Measurements from ENCODE around the gene NEK3. TPM values are rescaled to one million over a fixed set of nuclear protein-coding genes. Genes with fewer than 3 reads are reported as not detected.
A peak's percentile ranks its signal among the peaks of the same experiment; 100 is the strongest.
"Not testable (repeated sequence)": the region's sequence is repeated elsewhere in the genome, so short reads cannot be mapped to it uniquely, and the experiment has no call there.

The NEK3 gene
- polyA plus RNA-seq, 2 donors, result 4.6 to 8.7 TPM

DNA sequence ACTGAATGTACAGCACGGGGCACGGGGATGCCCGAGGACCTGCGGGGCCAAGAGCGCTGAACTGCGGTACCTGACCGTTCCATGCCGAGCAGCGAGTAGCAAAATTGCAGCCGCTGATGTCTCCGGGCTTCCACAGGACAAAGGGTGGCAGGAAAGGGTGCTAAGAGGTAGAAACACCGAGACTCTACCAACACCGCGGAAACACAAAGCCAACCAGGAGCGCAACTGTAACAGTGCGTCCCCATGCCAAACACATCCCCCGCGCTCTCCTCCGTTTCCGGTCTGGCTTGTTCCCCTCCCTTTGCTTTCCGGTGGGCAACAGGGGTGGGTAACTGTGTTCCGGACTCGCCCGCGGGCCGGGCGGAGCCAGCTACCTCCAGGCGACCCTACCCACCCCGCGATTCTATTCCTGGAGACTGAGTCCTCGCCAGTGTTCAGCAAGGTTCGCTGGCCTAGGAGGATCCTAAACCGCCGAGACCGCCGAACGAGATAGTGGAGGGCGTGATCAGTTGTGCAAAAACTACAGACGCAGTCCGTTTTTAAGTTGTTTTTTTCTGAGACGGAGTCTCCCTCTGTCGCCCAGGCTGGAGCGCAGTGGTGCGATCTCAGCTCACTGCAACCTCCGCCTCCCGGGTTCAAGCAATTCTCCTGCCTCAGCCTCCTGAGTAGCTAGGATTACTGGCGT is 34.9 kb upstream of the NEK3 start:
- H3K27me3 ChIP-seq (ENCODE audit: control insufficient read depth in 1 of 2, insufficient read depth in 2 of 2, low read length in 2 of 2), result no peaks in the 10 kb centered on the region
- 1% methylated on average over 47 of the region's 47 CpGs for WGBS, 2 donors
- peak overlapping the region; percentile 85 to 91 for H3K27ac ChIP-seq (ENCODE audit: low read depth in 2 of 2, low read length in 1 of 2)
- no peaks in the 10 kb centered on the region for H3K4me1 ChIP-seq (ENCODE audit: control insufficient read depth in 2 of 2, insufficient read depth in 2 of 2, low read length in 1 of 2)
- no peaks in the 10 kb centered on the region for H3K9me3 ChIP-seq (ENCODE audit: control insufficient read depth in 2 of 2, insufficient read depth in 1 of 2, low read depth in 1 of 2, low read length in 1 of 2)
- H3K4me3 ChIP-seq (ENCODE audit: low read depth in 1 of 2, low read length in 2 of 2), result peak overlapping the region; percentile 68 to 93
- H3K36me3 ChIP-seq (ENCODE audit: control insufficient read depth in 2 of 2, insufficient read depth in 2 of 2, low read length in 1 of 2), result no peaks in the 10 kb centered on the region

DNA sequence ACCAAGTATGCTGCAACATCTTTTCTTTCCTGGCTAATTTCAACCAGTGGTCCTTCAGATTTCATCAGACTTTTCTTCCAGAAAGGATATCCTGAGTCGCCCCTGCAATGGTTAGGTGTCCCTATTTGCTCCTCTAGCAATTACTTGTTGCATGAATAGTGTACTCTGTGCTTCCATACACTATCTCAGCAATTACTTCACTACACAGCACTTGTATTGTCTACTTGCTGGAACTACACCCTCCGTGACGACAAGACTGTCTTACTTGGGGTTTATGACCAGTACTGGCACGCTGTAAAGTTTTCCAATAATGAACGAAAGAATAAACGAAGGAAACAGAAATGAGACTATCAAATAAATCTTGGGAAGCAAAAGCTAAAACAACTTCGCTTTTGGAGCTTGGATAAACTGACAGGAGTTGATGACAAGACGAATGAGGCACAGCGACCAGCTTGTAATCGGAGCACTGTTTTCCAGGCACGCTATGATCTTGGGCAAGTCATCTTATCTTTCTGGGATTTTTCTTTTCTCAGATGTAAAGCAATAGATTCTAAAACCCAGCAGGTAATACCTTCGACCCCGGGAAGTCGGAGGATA is 34.3 kb upstream of the NEK3 start:
- not testable (repeated sequence) for H3K36me3 ChIP-seq (ENCODE audit: control insufficient read depth in 2 of 2, insufficient read depth in 2 of 2, low read length in 1 of 2); H3K9me3 ChIP-seq (ENCODE audit: control insufficient read depth in 2 of 2, insufficient read depth in 1 of 2, low read depth in 1 of 2, low read length in 1 of 2); H3K27me3 ChIP-seq (ENCODE audit: control insufficient read depth in 1 of 2, insufficient read depth in 2 of 2, low read length in 2 of 2); H3K4me1 ChIP-seq (ENCODE audit: control insufficient read depth in 2 of 2, insufficient read depth in 2 of 2, low read length in 1 of 2)
- Histone ChIP-seq H3K4me3 (ENCODE audit: low read depth in 1 of 2, low read length in 2 of 2) (peak overlapping the region; percentile 68 to 93), H3K27ac (ENCODE audit: low read depth in 2 of 2, low read length in 1 of 2) (peak overlapping the region; percentile 68 to 91)
- WGBS, 2 donors, result 1% methylated on average over 14 of the region's 14 CpGs

DNA sequence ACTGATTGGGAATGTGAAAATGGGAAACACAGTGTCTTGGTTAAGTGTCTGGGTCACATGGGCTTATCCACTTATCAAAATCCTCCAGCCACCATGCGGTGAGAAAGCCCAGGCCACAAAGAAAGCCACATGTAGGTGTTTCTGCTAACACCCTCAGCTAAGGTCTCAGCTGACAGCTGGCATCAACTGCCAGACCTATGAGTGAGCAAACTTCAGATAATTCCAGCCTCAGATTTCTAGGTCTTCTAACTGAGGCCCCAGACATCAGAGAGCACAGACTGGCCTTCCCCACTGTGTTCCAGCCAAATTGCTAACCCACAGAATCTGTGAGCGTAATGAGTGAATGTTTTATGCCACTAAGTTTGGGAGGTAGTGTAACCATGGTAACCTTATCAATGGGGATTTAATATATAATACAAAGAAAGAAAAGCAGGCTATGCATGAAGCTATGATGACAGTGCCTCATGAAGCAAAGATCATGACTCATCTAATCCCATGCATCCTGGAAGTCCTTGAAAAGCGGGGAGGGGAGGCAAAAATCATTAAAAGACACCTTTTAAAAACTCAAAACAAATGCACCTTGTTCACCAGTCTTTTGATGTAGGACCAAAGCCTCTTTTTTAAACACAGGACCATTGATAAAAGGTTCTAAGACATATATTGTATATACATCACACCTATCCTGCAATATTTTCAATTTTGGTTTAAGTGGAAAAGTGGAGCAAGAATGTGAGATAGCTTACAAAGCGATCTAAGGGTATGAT is 28.2 kb upstream of the NEK3 start:
- WGBS, 2 donors, result 65 to 73% methylated on average over 4 of the region's 4 CpGs
- H3K36me3 ChIP-seq (ENCODE audit: control insufficient read depth in 2 of 2, insufficient read depth in 2 of 2, low read length in 1 of 2); H3K27me3 ChIP-seq (ENCODE audit: control insufficient read depth in 1 of 2, insufficient read depth in 2 of 2, low read length in 2 of 2); H3K27ac ChIP-seq (ENCODE audit: low read depth in 2 of 2, low read length in 1 of 2); H3K4me1 ChIP-seq (ENCODE audit: control insufficient read depth in 2 of 2, insufficient read depth in 2 of 2, low read length in 1 of 2); H3K4me3 ChIP-seq (ENCODE audit: low read depth in 1 of 2, low read length in 2 of 2); H3K9me3 ChIP-seq (ENCODE audit: control insufficient read depth in 2 of 2, insufficient read depth in 1 of 2, low read depth in 1 of 2, low read length in 1 of 2): not testable (repeated sequence)

DNA sequence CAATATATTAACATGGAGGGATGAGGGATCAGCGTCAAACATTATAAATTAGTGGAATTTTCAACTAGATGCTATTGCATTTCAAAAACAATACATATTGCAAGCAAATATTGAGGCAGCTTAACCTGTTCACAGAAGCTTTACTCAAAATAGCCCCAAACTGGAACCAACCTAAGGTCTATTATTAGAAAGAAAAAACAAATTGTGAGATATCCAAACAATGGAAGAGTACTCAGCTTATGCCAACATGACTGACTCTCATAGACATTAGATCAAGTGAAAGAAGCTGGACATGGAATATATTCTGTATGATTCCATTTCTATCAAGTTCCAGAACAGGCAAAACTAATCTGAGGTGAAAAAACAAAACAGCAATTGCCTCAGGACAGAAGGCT is 27.6 kb upstream of the NEK3 start:
- H3K4me3 ChIP-seq (ENCODE audit: low read depth in 1 of 2, low read length in 2 of 2), result no peak overlapping the region
- no peaks in the 10 kb centered on the region for H3K9me3 ChIP-seq (ENCODE audit: control insufficient read depth in 2 of 2, insufficient read depth in 1 of 2, low read depth in 1 of 2, low read length in 1 of 2)
- no peaks in the 10 kb centered on the region for H3K27me3 ChIP-seq (ENCODE audit: control insufficient read depth in 1 of 2, insufficient read depth in 2 of 2, low read length in 2 of 2)
- H3K4me1 ChIP-seq (ENCODE audit: control insufficient read depth in 2 of 2, insufficient read depth in 2 of 2, low read length in 1 of 2), result no peaks in the 10 kb centered on the region
- 87 to 92% methylated on average over 1 of the region's 1 CpG for WGBS, 2 donors
- no peak overlapping the region for H3K27ac ChIP-seq (ENCODE audit: low read depth in 2 of 2, low read length in 1 of 2)
- H3K36me3 ChIP-seq (ENCODE audit: control insufficient read depth in 2 of 2, insufficient read depth in 2 of 2, low read length in 1 of 2), result no peaks in the 10 kb centered on the region

DNA sequence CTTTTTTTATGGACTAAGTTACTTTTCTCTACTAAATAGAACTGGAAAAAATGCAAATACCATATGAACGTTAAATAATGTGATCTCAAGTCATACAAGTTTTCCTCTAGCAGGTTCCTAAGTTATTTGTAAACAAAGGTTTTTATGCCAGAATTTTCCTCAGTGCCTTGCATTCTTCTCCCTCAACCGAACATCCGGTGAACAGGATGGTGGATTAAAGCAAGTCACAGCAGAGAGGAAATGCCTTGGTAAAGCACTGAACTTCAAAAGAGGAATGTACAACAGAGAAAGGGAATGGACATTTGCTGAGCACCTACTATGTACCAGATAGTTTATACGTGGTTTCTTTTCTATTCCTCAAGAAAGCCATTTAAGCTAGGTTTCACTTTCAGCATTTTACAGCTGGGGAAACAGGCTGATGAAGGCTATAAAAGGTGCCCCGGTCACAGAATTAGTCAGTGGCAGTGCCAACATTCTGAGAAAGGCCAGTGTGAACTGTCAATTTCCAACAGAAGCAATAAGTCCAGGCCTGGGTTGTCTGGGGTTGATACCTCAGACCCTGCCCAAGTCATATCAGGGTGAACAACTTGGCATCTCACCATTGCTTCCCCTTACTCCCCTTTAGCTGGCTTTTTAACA is 22.0 kb upstream of the NEK3 start:
- H3K27ac ChIP-seq (ENCODE audit: low read depth in 2 of 2, low read length in 1 of 2); H3K4me1 ChIP-seq (ENCODE audit: control insufficient read depth in 2 of 2, insufficient read depth in 2 of 2, low read length in 1 of 2); H3K4me3 ChIP-seq (ENCODE audit: low read depth in 1 of 2, low read length in 2 of 2); H3K9me3 ChIP-seq (ENCODE audit: control insufficient read depth in 2 of 2, insufficient read depth in 1 of 2, low read depth in 1 of 2, low read length in 1 of 2); H3K27me3 ChIP-seq (ENCODE audit: control insufficient read depth in 1 of 2, insufficient read depth in 2 of 2, low read length in 2 of 2); H3K36me3 ChIP-seq (ENCODE audit: control insufficient read depth in 2 of 2, insufficient read depth in 2 of 2, low read length in 1 of 2): not testable (repeated sequence)
- 46 to 58% methylated on average over 5 of the region's 5 CpGs for WGBS, 2 donors

DNA sequence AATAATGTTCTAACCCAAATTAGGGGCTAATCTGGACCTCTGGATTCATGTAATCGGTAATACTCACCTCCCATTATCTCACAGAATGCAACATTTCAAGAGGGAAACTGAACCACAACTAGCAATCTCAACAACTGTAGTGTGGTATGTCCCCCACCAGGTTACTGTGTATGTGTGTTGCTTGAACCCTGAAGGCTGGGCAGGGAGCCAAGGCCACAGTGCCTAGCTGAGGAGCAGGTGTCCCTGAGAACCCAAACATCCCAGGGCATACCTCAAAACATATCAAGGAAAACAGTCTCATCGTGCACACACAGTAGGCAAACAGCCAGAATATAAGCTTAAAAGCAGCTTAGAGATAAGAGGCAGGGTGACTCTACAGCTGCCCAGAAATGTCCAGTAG is 20.5 kb upstream of the NEK3 start:
- Histone ChIP-seq H3K36me3 (ENCODE audit: control insufficient read depth in 2 of 2, insufficient read depth in 2 of 2, low read length in 1 of 2) (peaks cover 2 to 5% of the 10 kb centered on the region in 2 donors), H3K9me3 (ENCODE audit: control insufficient read depth in 2 of 2, insufficient read depth in 1 of 2, low read depth in 1 of 2, low read length in 1 of 2) (no peaks in the 10 kb centered on the region), H3K27ac (ENCODE audit: low read depth in 2 of 2, low read length in 1 of 2) (no peak overlapping the region), H3K4me1 (ENCODE audit: control insufficient read depth in 2 of 2, insufficient read depth in 2 of 2, low read length in 1 of 2) (no peaks in the 10 kb centered on the region), H3K27me3 (ENCODE audit: control insufficient read depth in 1 of 2, insufficient read depth in 2 of 2, low read length in 2 of 2) (no peaks in the 10 kb centered on the region), H3K4me3 (ENCODE audit: low read depth in 1 of 2, low read length in 2 of 2) (no peak overlapping the region)
- WGBS, 2 donors, result 72 to 89% methylated on average over 2 of the region's 2 CpGs

DNA sequence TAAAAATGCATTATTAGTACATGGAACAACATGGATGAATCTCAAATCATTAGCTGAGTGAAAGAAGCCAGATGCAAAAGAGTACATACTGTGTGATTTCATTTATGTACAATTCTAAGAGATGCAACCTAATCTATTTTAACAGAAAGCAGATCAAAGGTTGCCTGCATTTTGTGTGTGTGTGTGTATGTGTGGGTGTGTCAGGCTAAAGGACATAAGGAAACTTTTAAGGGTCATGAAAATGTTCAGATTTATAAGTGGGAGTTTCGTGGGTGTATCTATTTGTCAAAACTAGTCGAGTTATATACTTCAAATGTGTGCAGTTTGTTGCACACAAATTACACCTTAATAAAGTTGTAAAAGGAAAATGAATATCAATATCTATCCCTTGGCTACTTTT is 17.9 kb upstream of the NEK3 start:
- Histone ChIP-seq H3K9me3 (ENCODE audit: control insufficient read depth in 2 of 2, insufficient read depth in 1 of 2, low read depth in 1 of 2, low read length in 1 of 2) (no peaks in the 10 kb centered on the region), H3K27me3 (ENCODE audit: control insufficient read depth in 1 of 2, insufficient read depth in 2 of 2, low read length in 2 of 2) (no peaks in the 10 kb centered on the region), H3K36me3 (ENCODE audit: control insufficient read depth in 2 of 2, insufficient read depth in 2 of 2, low read length in 1 of 2) (peaks cover 2 to 5% of the 10 kb centered on the region in 2 donors), H3K27ac (ENCODE audit: low read depth in 2 of 2, low read length in 1 of 2) (no peak overlapping the region), H3K4me1 (ENCODE audit: control insufficient read depth in 2 of 2, insufficient read depth in 2 of 2, low read length in 1 of 2) (no peaks in the 10 kb centered on the region), H3K4me3 (ENCODE audit: low read depth in 1 of 2, low read length in 2 of 2) (no peak overlapping the region)
- WGBS, 2 donors, result 79 to 89% methylated on average over 2 of the region's 2 CpGs

DNA sequence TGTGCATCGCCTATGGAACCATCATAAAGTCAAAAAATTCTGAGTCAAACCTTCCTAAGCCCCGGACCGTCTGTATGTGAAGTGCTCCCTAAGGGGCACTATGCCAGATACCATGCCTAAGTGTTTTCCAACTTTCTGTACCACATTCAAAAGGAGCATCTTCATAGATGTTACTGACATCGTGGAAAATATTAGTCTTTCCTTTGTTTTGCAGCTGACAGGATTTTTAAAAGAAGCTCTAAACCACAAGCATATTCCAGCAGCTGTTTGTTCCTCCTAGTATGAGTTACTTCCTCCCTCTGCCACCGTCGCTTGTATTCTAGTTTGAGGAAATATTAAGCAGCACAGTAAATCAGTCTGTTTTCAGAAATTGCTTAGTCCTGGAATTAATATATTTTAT is 14.6 kb upstream of the NEK3 start:
- 71 to 79% methylated on average over 6 of the region's 6 CpGs for WGBS, 2 donors
- not testable (repeated sequence) for H3K27me3 ChIP-seq (ENCODE audit: control insufficient read depth in 1 of 2, insufficient read depth in 2 of 2, low read length in 2 of 2); H3K36me3 ChIP-seq (ENCODE audit: control insufficient read depth in 2 of 2, insufficient read depth in 2 of 2, low read length in 1 of 2); H3K4me1 ChIP-seq (ENCODE audit: control insufficient read depth in 2 of 2, insufficient read depth in 2 of 2, low read length in 1 of 2); H3K4me3 ChIP-seq (ENCODE audit: low read depth in 1 of 2, low read length in 2 of 2); H3K27ac ChIP-seq (ENCODE audit: low read depth in 2 of 2, low read length in 1 of 2); H3K9me3 ChIP-seq (ENCODE audit: control insufficient read depth in 2 of 2, insufficient read depth in 1 of 2, low read depth in 1 of 2, low read length in 1 of 2)

DNA sequence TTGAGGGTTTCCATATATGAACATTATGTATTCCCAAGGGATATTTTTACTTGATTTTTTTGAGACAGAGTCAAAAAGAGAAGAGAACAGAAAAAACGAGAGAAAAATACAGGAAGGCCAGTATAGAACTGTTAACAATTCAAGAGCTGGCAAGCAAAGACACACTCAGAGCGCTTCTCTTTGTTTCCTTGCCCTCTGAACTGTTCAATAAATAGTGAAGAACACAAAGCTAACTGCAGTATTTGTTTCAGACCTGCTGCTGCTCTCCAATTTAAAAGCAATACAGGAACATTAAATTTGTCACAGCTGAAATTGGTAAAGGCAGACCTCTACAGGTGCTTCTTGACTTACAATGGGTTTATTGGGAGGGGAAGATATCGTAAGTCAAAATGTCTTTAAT is 14.0 kb upstream of the NEK3 start:
- no peak overlapping the region for H3K4me3 ChIP-seq (ENCODE audit: low read depth in 1 of 2, low read length in 2 of 2)
- WGBS, 2 donors, result 85 to 89% methylated on average over 3 of the region's 3 CpGs
- no peaks in the 10 kb centered on the region for H3K27me3 ChIP-seq (ENCODE audit: control insufficient read depth in 1 of 2, insufficient read depth in 2 of 2, low read length in 2 of 2)
- H3K27ac ChIP-seq (ENCODE audit: low read depth in 2 of 2, low read length in 1 of 2), result no peak overlapping the region
- H3K9me3 ChIP-seq (ENCODE audit: control insufficient read depth in 2 of 2, insufficient read depth in 1 of 2, low read depth in 1 of 2, low read length in 1 of 2), result no peaks in the 10 kb centered on the region
- no peaks in the 10 kb centered on the region for H3K36me3 ChIP-seq (ENCODE audit: control insufficient read depth in 2 of 2, insufficient read depth in 2 of 2, low read length in 1 of 2)
- H3K4me1 ChIP-seq (ENCODE audit: control insufficient read depth in 2 of 2, insufficient read depth in 2 of 2, low read length in 1 of 2), result no peaks in the 10 kb centered on the region

Data from esophagus (tissue), 2 donors.